Esophagus squamous epithelium (tissue), 5 donors: Measurements from ENCODE around the gene SCG3. TPM values are rescaled to one million over a fixed set of nuclear protein-coding genes. Genes with fewer than 3 reads are reported as not detected.

ENCODE experiments used
- DNase-seq: peaks from one replicate; lab custom pipeline; 2025; lab: John Stamatoyannopoulos, UW
- H3K27ac ChIP-seq, 4 donors: fragments of 200-600 bp; sonication (generic); one replicate each; pipeline ENCODE4 v1.5.1; 2016 to 2019; ENCODE audit warnings: mild to moderate bottlenecking in 1 of 4
- H3K27me3 ChIP-seq, 4 donors: fragments of 200-600 bp; sonication (generic); 1 replicate in 3 of 4; 2 replicates in 1 of 4; pipeline versions ENCODE4 v1.5.1 to v1.6.0; 2017 to 2021; ENCODE audit warnings: antibody characterized with exemption in 1 of 4
- H3K36me3 ChIP-seq, 3 donors: fragments of 200-600 bp; sonication (generic); one replicate each; pipeline ENCODE4 v1.5.1; 2016 to 2019
- H3K4me1 ChIP-seq, 3 donors: fragments of 200-600 bp; sonication (generic); one replicate each; pipeline ENCODE4 v1.5.1; 2017 to 2019
- H3K4me3 ChIP-seq, 4 donors: fragments of 200-600 bp; sonication (generic); 1 replicate in 3 of 4; 2 replicates in 1 of 4; pipeline ENCODE4 v1.5.1; 2016 to 2019; ENCODE audit warnings: mild to moderate bottlenecking in 2 of 4, moderate library complexity in 1 of 4
- H3K9me3 ChIP-seq, 3 donors: fragments of 200-600 bp; sonication (generic); one replicate each; pipeline ENCODE4 v1.5.1; 2016 to 2019
- POLR2A ChIP-seq, 4 donors: fragments of 450-650 bp; IDR thresholded peaks; one replicate each; pipeline ENCODE4 v1.6.1; 2017; ENCODE audit warnings: antibody characterized with exemption in 4 of 4, mild to moderate bottlenecking in 4 of 4, moderate library complexity in 3 of 4
- WGBS, 2 donors: methylation state at CpG; one replicate each; pipeline ENCODE4 v1.1.5; 2018; 5-methylcytosine and 5-hydroxymethylcytosine counted together
- intact Hi-C: fragments of 100-400 bp; cut with DNase I; formaldehyde crosslinking; loops from one replicate; pipeline ENCODE4 v1.15.0; 2022
- total RNA-seq, 4 donors: library from RNA; depleted of rRNA; stranded (reverse); fragments of >200 nt; gene quantifications; one replicate each; pipeline ENCODE4 v1.1.0, GENCODE V29; 2016
- TF ChIP-seq, protein P1 (sequence below), 6 experiments: fragments of 450-650 bp in 4 of 6; fragments of 200-600 bp in 2 of 6; sonication (generic) in 2 of 6; IDR thresholded peaks; one replicate each; pipeline ENCODE4 v1.5.1; 2016 to 2019; ENCODE audit warnings: antibody characterized with exemption in 6 of 6, mild to moderate bottlenecking in 4 of 6, moderate library complexity in 4 of 6
- donor health status: DM: yes; HTN: yes; CAD: no.

Gene SCG3
- total RNA-seq, 4 donors from 2014 or later, result 0.38 TPM; not detected in 3

DNA sequence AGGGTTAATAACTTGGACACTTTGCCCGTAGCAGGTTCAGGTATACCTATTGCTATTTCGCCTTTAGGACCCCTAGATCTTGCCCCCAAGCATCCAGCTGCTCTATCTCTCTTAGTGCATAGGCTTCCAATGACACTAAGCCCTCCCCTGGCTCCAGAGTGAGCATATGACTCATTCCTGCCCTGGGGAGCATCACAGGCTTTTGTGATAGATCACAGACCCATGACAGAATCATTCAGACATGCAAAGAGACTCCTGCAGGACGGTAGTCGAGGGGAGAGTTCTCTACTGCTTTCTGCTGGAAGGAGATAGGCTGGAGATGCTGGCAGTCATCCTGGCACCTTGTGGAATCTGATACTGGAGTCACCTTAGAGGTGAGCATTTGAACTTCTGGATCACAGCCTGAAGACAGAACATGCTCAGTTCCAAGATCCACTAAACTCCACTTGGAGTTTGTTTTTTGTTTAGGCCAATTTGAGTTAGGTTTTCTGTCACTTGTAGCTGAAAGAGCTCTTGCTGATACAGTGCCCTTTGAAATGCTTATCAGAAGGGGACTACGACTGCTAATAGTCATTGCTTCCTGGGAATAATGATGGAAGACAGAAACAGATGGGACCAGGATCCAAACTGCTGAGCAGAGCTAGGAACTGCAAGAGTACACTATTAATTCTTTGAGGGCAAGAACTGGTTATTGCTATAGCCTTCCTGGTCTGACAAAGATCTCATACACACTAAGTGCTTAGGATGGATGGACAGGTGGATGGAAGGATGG lies 45.2 kb downstream of the SCG3 start:
- H3K27ac ChIP-seq, result peak overlapping the region in 2 of 4 donors; percentile 9 to 49
- intact Hi-C loops, result no loop called here

DNA sequence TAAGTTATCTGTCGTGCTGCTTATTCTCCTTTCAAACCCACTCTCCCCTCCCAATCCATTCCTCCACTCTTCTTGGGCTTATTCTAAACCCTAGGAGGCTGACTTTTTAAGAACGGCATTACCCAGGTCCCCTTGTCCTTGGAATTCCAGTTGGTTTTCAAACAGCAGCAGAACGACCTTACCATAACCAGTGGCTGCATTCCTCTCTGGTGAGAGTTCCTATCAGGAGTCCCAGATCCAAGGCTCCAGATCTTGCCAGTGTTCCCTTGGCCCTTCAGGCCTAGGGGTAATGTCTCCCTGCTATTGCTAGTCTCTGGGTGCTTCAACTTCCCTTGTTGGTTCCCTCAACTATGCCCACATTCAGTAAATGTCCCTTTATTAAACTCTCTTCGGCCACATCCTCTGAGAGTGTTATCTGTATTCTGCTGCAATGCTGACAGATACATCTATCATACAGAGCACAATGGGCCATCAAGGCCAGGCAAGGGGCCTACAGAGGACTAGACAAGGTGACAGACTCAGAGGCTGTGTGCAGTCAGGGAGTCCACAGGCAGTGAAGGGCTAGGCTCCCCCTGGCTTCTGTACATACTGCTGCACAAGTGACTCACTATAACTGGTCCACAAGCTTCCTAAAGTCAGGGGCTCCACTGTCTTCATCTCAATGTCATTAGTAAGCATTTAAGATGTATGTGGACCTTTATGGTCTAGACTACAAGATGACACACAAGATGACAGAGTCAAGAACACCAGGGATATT lies 46.0 kb downstream of the SCG3 start:
- no peaks in the 10 kb centered on the region for H3K27me3 ChIP-seq
- H3K9me3 ChIP-seq, result no peaks in the 10 kb centered on the region
- intact Hi-C loops, result no loop called here
- no peaks in the 10 kb centered on the region for H3K36me3 ChIP-seq
- no peak for DNase-seq
- TF ChIP-seq, protein P1, sequence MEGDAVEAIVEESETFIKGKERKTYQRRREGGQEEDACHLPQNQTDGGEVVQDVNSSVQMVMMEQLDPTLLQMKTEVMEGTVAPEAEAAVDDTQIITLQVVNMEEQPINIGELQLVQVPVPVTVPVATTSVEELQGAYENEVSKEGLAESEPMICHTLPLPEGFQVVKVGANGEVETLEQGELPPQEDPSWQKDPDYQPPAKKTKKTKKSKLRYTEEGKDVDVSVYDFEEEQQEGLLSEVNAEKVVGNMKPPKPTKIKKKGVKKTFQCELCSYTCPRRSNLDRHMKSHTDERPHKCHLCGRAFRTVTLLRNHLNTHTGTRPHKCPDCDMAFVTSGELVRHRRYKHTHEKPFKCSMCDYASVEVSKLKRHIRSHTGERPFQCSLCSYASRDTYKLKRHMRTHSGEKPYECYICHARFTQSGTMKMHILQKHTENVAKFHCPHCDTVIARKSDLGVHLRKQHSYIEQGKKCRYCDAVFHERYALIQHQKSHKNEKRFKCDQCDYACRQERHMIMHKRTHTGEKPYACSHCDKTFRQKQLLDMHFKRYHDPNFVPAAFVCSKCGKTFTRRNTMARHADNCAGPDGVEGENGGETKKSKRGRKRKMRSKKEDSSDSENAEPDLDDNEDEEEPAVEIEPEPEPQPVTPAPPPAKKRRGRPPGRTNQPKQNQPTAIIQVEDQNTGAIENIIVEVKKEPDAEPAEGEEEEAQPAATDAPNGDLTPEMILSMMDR (IDR thresholded peaks at IDR 0.05), result no peak
- no peak for TF ChIP-seq POLR2A (IDR thresholded peaks at IDR 0.05)
- H3K27ac ChIP-seq, result peak overlapping the region in 1 of 4 donors; percentile 49
- peaks cover 21 to 65% (median 31%) of the 10 kb centered on the region in 3 donors for H3K4me1 ChIP-seq
- 71 to 78% methylated on average over 3 to 4 of the region's 4 CpGs for WGBS, 2 donors
- H3K4me3 ChIP-seq, result no peak overlapping the region

More for the DNA sequence above, 45.2 kb downstream of the SCG3 start:
- H3K9me3 ChIP-seq, result no peaks in the 10 kb centered on the region
- no peak overlapping the region for H3K4me3 ChIP-seq
- 22 to 23% methylated on average over 5 of the region's 5 CpGs for WGBS, 2 donors
- TF ChIP-seq POLR2A (IDR thresholded peaks at IDR 0.05), result no peak
- TF ChIP-seq, protein P1 (IDR thresholded peaks at IDR 0.05), result peak in 1 of 6 experiments; percentile 8
- H3K27me3 ChIP-seq, result no peaks in the 10 kb centered on the region
- no peak for DNase-seq
- peaks cover 13 to 56% (median 26%) of the 10 kb centered on the region in 3 donors for H3K4me1 ChIP-seq
- H3K36me3 ChIP-seq, result no peaks in the 10 kb centered on the region

DNA sequence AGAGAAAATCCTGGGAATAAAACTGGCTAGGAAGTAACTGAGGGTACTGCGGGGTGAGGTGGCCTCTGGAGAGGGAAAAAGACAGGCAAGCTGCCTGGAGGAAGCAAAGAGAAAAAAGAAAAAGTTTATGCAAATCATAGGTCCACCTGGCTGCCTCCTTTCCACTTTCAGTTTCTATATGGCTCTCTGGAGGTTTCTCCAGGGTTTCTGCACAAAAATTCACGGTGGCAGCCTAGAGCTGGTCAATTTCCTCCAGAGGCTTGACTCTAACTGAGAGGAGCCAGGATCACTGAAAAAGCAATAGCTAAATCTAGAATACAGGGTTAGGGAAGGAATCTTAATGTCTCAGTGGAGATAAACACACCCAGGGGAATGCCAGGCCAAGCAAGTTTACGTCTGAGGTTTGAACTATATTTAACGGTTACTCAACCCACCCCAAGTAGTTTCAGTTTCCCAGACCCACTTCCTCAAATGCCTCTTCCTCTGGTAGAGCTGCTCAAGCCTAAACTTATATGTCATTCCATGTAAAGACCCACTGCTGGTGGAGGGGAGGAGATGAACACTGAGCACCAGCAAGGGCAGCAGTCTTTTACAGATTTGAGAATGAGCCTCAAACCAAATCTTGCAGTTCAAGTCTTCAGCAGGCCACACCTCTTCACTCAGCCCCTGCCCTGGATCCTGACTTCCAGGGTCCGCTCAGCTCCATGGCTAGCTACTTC lies 50.4 kb downstream of the SCG3 start:
- H3K4me3 ChIP-seq, result peak overlapping the region; percentile 13 to 54 (median 30)
- H3K4me1 ChIP-seq, result peaks cover 21 to 68% (median 32%) of the 10 kb centered on the region in 3 donors
- no peaks in the 10 kb centered on the region for H3K9me3 ChIP-seq
- intact Hi-C loops, result no loop called here
- WGBS, 2 donors, result 5 to 12% methylated on average over 4 to 5 of the region's 5 CpGs
- H3K27me3 ChIP-seq, result no peaks in the 10 kb centered on the region
- peak overlapping the region; percentile 68 to 86 (median 82) for H3K27ac ChIP-seq
- no peaks in the 10 kb centered on the region for H3K36me3 ChIP-seq
- TF ChIP-seq, protein P1 (IDR thresholded peaks at IDR 0.05), result no peak
- TF ChIP-seq POLR2A (IDR thresholded peaks at IDR 0.05), result no peak
- no peak for DNase-seq

DNA sequence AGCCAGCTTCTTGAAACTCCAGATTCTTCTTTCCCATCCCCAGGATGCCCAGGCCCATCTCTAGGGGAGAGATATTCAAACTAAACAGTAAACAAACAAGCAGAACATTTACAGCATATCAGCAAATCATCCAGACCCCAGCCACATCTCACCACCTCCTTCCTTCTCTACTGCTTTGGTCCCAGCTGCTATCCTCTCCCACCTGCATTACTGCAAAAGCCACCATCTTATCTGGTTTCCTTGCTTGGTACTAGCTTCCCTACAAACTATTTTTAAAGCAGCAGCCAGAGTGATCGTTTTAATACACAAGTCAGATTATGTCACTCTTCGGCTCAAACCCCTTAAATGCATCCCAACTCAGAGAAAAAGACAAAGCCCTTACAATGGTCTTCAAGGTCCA lies 51.3 kb downstream of the SCG3 start:
- 69% methylated on average over 2 of the region's 2 CpGs for WGBS, 2 donors

More for the DNA sequence above, 51.3 kb downstream of the SCG3 start:
- Histone ChIP-seq H3K9me3 (no peaks in the 10 kb centered on the region), H3K27ac (peak overlapping the region; percentile 68 to 86 (median 82)), H3K27me3 (no peaks in the 10 kb centered on the region), H3K4me1 (peaks cover 18 to 62% (median 30%) of the 10 kb centered on the region in 3 donors), H3K36me3 (no peaks in the 10 kb centered on the region), H3K4me3 (no peak overlapping the region)
- no peak for TF ChIP-seq POLR2A (IDR thresholded peaks at IDR 0.05)
- TF ChIP-seq, protein P1 (IDR thresholded peaks at IDR 0.05), result no peak
- intact Hi-C loops, result no loop called here
- no peak for DNase-seq
